GM12878 (cell line): ENCODE measurements around the gene TEX44.

Experiments
- NR2C1 ChIP-seq: fragments of 450-650 bp; IDR thresholded peaks from 2 replicates; pipeline ENCODE4 v1.6.1; 2017; ENCODE audit warnings: antibody characterized with exemption, mild to moderate bottlenecking, moderate library complexity
- SREBF2 ChIP-seq: IDR thresholded peaks from 2 replicates; pipeline ENCODE4 v1.6.1; 2012; ENCODE audit warnings: mild to moderate bottlenecking, low read length
- SUZ12 ChIP-seq: fragments of 200-600 bp; sonication (generic); IDR thresholded peaks from one replicate; pipeline ENCODE4 v1.6.1; 2018; ENCODE audit warnings: antibody characterized with exemption, mild to moderate bottlenecking; ENCODE audit not compliant: unreplicated experiment

DNA sequence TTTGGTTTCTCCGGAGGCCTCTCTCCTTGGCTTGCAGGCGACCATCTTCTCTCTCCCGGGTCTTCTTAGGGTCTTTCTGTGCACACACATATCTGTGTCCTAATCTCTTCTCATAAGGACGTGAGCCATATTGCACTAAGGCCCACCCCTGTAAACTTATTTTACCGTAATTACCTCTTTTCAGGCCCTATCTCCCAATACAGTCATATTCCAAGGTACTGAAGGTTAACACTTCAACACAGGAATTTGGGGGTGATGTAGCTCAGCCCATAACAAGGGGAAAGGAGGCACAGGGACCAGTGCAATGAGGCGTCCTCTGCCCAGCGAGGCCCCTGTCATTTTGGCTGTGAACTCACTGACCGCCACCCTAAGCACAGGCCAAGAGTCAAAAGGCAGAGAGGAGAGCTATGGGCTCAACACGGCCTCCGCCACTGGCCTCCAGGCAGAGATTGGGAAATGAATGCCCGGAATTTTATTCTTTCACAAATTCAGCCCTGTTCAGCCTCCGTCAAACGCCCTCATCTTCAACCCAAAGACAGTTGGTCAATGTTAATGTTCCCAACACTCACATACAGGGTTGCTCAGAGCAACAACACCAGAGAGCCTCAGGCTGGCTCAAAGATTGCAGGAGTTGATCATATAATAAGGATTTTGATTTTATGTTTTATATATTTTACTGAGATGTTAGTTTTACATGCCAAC, 46.5 kb upstream of the TEX44 start:
- TF ChIP-seq SUZ12 (no peak), NR2C1 (no peak), SREBF2 (no peak)
